HG03139 (cell line): ENCODE measurements around the gene PIP4K2A.

Experiments used
- ATAC-seq: cut with Tn5 transposase; IDR thresholded peaks from one replicate; pipeline ENCODE4 v1.9.1; 2021; ENCODE audit not compliant: unreplicated experiment

The PIP4K2A gene

DNA sequence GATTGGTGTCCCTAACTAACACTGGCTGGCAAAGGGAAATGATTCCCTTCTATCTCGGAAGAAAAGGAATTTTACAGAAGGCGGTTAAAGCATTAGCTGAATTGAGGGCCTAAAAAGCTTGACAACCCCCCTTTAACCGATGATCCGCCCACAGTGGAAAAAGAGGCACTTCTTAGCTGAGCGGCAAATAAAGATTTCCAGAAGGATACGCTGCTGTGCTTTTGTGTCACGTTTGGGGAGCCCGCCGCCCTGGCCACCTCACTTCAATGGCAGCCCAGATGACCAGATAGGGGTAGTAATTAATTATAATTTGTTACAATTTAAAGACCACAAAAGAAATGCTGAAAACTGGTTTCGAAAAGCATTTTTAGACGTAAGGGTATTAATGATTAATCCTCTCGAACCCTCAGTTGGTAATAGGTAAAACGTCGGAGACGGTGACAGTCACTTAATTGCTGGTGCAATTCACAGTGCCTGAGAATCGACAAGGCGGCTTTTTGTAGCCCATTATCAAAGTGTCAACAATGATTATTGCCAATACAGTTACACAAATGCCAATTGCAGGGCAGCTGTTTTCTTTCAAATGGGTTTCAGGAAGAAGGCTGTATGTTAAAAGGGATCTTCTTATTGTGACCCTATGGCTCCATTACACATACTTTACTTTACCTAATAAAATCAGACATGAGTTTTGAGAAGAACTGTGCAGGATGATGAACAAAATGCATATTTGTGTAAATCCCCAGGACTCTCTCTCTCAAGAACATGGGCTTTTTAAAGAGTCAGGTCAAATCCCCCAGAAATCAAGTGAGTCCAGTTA, 154.1 kb downstream of the PIP4K2A start:
- ATAC-seq: no peak

DNA sequence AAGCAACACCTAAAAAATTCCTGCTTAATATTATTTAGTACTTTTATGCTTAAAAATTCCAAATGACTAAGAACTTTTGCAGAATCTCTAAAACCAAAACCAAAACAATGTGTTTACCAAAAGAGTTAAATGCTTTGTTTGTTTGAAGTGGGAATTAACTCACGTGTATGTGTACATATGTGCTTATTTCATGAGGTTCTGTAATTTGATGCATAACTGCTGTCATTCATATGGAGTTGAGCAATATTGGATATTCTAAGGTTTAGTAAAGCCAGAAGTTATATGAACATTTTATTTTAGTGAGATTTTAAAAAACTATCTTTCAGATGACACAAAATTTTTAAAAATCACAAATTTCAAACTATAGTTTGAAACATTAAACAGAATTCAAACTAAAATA, 157.1 kb downstream of the PIP4K2A start:
- no peak for ATAC-seq

DNA sequence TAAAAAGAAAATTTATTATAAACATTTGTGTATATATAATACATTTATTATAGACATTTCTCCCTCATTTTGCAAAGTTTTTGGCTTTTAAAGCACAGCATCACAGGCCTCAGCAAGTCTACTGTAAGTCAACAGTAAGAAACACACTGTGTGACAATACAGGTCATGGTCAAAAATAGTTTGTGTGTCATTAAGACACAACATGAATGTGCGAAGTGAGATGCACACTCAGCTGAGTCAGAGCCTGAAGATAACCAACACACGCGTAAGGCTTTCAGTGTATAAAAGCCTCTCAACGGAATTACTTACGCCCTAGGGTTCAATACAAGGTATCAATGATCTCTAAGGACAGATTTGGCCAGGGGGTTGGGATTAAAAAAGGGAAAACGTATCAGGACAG, 157.6 kb downstream of the PIP4K2A start:
- ATAC-seq: no peak

DNA sequence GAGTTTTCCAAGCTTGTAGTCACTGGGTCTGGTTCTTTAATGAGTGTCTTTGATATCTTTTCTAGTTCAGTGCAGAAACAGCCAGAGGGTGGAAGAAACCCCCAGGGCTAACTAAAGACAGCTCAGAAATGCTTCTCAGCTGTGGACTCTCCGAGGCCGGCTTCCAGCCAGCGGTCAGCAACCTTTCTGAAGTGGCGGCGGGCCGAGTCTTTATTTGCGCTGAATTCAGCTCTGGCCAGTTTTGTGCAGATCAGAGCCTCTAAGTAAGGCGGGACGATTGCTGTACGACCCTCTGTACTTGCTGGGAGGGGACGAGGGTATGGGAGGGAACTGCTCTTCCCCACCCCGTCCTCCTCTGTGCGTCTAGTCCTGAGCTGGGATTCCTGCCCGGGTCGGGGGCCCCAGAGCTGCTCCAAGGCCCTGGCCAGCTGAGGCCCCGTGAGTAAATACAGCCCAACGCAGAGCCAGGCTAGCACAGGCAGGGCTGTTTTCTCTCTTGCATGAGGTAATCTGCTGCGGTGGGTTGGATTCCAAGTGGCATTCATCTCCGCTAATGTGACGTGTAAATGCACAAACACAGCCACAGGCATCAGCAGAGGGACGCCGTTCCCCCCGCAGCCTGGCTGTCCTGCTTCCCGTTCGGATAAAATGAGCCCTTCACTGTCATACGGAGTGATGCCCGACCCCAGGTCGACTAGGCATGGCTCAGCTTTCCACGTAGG, 159.8 kb downstream of the PIP4K2A start:
- no peak for ATAC-seq

DNA sequence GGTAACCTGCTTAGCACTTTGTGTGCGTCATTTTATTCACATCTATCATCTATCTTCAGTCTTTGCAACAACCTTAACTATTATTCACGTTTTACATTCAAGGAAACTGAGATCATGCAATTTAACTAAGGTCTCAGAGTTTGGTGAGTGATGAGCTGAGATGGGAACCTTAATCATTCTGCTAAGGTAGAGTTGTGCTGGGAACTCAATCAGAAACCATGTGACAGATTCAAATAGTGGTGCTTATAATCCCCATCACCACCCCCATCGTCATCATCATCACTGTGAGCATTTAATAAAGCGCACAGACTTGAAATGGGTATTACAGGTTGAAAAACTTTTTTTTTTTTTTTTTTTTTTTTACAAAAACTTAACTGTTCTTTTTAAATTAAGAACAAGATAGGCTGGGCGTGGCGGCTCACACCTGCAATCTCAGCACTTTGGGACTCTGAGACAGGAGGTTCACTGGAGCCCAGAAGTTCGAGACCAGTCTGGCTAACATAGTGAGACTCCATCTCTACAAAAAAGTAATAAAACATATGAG, 160.9 kb downstream of the PIP4K2A start:
- no peak for ATAC-seq

DNA sequence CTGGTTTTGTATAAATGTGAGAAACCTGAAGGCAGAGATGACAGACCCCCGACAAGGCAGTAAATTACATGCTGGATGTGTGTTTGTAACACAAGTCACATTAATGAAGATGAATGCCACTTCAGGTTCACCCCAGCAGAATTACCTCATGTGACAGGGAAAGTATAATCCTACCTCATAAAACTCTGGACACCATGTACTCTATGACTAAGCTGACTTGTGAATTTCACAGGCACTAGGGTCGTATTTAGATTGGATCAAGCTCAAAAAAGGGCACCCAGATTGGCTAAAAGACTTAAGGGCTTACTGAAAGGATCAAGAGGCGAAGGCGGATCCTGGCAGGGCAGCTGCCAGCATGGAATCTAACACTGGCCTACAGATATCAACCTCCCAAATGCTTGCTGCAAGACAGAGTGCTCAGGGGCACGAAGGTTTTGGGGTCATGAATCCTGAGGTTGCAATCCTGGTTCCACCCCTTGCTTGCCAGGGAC, 161.4 kb downstream of the PIP4K2A start:
- ATAC-seq: no peak

DNA sequence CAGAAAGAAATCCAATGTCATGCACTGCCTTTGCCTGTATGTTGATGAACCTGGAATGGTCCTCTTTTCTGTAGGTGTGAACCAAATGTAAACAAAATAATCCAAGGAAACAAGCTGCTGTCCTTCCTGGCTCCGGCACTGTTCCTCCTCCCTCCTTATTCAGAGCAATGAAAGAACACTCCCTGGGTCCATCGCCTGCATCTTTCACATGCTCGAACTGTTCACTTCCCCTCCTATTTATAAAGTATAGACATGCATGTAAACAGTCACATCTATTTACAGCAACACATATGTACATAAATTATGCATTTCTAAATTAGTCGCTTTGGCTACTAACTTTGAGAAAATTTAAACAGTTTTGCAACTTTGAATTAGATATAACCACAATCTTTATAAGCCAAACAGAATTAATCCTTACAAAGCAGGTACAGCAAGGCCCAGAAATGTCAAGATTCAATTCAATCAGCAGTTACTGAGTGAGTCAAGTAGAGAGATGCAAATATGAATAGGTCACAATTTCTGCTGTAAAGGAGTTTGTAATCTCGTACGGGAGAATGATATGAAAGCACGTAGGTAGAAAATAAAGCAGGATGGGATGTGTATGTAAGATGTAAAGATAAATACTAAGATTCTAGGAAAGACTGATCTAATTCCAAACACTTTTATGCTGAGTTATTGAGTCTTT, 162.6 kb downstream of the PIP4K2A start:
- no peak for ATAC-seq

DNA sequence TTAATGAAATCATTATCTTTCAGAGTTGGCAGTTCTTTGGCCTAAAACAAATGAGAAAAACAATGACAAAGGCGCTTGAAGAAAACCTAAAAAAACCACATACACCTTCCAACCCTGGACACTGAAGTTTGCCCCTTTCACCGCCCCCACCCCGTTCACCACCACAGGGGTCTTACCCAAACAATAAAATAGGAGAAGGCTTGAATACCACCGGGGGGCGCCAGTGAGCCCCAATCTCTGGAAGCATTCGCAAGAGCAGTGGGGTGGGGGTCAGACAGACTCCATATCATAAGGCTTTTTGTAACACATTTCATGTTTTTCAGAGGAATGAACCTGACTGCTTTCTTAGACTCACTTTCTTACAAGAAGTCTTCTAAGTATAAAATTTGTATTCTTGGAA, 163.6 kb downstream of the PIP4K2A start:
- no peak for ATAC-seq

DNA sequence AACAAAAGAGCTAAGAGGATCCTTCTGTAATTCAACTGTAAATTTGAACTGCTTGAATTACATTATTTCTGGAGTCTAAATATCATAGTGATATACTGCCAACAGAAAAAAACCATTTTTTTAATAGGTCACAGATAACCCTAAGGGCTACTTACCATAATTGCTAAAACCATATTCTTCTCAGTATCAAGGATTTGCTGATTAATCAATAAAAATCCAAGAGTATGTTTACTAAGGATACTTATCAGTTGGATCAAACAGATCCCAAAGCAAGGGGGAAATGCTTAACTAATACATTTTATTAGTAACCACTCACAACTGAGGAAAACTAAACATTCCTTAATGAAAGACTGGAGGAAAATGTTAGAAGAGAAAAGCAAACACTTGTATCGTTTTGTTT, 166.0 kb downstream of the PIP4K2A start:
- no peak for ATAC-seq

DNA sequence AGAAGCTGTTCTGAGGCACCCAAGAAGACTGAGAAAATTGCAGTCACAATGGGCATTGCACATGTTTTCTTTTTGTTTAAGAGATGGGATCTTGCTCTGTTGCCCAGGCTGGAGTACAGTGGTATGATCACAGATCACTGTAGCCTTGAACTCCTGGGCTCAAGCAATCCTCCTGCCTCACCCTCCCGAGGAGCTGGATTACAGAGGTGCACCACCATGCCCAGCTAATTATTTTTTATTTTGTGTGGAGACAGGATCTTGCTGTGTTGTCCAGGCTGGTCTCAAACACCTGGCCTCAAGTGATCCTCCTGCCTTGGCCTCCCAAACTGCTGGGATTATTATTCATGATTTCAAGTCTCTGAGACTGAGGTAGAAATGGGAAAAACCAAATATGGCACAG, 168.7 kb downstream of the PIP4K2A start:
- no peak for ATAC-seq

DNA sequence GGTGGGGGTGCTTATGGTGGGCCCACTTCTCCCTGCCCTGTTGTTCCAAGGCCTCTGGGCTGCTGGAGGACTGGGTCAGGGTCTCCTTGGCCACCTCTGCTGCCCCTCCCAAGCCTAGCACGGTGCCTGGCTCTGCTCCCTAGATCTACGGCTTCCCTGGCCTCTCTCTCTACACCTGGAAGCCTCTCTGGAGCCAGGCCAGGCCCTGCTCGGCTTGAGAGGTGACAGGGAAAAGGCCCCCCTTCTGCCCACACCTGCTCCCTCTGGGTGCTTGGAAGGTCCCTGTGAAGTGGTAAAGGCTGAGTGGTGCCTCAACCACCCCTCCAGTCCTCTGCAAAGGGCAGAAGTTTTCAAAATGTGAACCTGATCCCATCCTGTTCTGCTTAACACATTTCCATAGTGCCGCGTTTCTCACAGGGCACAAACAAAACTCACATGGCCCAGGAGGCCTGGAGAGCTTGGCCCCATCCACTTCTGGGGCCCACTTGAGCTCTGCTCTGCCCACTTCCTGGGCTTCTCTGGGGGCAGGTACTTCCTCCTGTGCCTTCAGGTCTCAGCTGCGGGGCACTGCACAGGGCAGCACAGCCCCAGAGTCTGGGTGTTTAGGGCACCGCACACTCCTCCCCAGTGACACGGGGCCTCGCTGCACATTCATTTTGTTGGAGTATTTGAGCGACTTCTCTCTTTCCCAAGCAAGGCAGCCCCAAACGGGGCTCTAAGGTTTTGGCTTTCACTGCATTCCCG, 169.9 kb downstream of the PIP4K2A start:
- no peak for ATAC-seq

DNA sequence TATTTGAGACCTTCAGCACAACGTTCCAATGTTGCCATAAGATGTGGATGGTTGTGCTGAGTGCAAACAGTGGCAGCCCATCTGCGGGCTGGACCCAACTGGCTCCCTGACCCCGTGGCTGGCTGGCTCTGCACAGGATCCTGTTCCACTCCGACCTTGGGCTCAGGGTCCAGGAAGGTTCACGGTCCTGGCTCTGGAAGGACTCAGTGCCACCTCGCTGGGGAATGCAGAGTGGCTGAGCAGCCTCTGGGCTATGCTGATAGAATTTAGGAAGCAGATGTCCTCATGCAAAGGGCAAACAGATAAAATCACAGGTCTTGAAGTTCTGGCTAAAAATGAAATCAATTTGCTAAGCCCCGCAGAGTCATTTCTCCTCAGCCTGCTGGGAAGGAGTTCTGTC, 171.6 kb downstream of the PIP4K2A start:
- ATAC-seq: no peak

DNA sequence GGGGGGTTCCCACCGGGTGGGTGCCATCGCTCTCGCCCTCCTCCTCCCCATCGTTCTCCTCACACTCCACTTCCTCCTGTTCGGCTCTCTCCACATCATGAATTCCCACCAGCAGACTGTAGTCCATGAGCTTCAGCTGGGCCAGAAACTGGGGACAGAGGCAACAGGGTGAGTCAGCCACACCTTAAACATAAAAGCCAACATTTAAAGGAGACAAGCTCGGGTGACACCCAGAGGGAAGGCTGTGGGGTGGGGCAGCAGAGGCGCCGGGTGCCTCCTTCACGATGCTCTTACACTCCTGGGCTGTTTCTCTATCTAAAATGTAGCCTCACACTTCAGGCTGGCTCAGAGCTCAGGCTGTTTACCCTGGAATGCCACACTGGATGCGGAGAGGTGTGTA, 172.5 kb downstream of the PIP4K2A start:
- no peak for ATAC-seq

DNA sequence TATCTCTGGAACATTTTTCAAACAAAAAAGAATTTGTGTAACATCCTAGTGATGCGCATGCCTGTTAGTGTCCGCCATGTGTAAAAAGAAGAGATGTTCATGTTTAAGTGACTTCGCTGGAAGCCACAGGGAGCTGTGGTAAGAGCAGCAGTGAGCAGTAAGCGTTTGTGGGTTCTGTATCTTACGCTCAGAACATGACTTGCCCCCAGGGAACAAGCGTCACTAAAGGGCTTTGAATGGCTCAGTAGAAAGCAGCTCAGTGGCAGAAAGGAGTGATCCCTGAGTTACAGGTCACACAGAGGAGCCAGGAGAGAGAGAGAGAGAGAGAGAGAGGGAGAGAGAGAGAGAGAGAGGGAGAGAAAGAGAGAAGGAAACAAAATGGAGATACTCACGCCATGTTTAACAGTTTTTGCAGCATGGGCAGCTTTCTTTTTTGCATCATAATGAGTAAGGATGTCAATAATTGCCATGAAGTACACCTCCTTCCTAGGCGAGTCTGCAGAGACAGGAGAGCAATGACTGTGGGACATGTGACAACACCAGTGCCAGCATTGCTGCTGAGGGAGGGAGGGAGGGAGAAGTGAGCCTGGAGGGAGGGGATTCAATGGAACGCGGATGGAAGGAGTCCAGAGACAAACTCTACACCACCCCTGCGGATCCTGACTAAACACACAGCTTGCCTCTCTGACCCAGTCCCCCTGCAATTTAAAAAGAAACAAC, 174.6 kb downstream of the PIP4K2A start:
- no peak for ATAC-seq

DNA sequence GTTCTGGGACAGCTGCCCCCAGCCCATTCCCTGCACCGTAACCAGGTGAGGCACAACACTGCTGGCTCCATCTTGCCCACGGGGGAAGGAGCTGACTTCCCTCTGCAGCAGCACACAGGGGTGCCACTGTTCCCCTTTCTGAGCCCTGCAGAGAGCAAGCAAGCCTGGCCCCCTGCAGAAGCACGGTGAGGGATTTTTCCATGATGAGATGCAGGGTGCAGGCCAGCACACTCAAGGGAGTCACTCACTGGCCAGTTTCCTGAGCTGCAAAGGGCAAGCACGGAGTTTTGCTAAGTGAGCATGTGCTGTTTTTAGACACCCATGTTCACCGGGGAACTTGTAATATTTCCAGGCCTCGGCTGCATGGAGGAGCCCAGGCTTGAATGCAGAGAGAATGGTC, 176.6 kb downstream of the PIP4K2A start:
- no peak for ATAC-seq

DNA sequence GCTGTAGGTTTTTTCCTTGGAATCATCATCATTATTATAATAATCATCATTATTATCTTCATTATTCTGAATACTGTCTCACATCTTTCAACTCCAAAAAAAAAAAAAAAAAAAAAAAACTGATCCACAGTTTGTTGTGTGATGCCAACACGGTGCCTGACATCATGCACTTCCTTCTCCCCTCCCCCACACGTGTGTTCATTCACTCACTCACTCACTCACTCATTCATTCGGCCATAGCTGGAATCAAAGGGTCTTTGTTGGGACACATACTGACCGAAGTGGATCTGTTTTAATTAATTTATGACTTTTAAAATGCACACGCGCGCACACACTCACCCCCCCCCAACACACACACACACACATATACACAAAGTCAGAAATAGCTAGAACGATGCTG, 177.8 kb downstream of the PIP4K2A start:
- ATAC-seq: no peak

DNA sequence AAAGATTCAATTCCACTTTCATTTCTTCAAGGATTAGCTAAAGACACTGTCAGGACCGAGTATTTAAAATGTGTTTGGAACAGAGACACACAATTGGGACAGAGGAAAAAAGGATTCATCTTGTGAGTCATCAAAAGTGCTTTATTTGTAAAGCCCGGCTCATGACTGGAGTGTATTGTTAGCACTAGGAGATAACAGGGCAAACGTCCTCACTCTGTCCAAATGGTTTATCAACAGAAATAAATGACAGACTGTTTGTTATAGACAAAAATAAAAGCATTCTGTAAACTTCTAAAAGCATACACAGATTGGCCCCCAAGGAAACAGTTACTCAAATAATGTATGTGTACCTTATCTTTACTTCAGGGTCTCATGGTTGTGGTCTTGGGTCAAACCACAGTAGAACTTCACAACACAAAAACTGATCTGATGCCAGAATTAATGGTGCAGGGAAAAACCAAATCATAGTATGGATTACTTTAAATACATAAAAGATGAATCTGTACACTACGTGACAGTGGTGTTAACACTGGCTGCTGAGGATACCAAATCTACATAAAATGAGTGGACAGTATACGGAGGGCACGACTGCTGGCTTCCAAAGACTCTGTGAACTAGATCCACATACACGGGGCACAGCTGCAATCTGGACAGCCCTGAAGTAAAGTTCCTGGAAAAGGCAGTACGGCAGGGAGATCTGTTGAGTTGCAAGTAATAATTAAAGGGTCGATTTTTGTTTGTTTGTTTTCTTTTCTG, 179.4 kb downstream of the PIP4K2A start:
- ATAC-seq: no peak

DNA sequence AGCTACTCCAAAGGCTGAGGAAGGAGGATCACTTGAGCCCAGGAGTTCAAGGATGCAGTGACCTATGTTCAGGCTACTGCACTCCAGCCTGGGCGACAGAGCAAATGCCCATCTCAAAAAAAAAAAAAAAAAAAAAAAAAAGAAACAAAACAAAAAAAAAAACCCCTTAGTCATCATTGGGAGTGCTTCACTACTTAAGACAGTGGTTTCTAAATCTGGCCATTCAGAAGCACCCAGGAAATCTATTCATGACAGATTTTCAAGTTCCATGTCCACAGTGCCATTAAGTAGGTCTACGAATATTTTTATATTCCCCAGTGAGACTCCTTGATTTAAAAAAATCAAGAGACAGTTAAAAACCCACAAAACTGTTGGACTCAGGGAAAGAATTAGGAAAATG, 182.9 kb downstream of the PIP4K2A start:
- no peak for ATAC-seq

DNA sequence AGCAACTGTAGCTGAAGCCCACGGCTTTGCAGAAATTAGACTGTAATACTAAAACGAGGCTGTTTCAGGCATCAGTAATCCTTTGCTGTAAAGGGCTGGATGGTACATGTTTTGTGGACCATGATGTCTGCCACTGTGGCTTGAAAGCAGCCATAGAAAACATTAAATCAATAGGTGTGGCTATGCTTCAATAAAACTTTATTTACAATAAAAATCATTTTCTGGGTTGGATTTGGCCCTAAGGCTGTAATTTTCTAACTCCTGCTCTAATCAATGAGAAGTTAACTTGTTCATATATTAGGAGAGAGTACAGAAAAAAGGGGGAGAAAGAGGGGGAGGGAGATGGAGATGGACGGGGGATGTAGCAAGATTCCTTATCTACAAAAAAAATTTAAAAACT, 183.4 kb downstream of the PIP4K2A start:
- ATAC-seq: no peak

DNA sequence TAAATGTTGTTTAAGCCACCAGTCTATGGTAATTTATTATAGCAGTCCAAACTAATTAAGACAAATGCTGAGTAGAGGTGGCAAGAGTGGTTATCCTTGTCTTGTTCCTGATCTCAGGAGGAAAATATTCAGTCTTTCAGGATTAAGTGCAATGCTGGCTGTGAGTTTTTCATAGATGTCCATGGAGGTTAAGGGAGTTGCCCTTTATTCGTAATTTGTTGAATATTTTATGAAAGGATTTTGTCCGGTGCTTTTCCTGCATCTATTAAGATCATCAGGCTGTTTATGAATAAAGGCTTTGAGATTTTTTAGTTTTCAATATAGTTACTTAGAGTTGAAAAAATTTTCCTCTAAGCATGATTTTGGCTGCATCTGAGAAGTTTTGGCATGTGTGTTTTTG, 186.9 kb downstream of the PIP4K2A start:
- ATAC-seq: no peak
